ENCODE results near the gene PARM1. TPM values are rescaled to one million over a fixed set of nuclear protein-coding genes. Genes with fewer than 3 reads are reported as not detected.

Gene PARM1
- total RNA-seq, 2 experiments from 2014 or later, result not detected

- ChIA-PET POLR2A (no interaction called here), CTCF (no interaction called here)
- H3K27me3 Mint-ChIP-seq, result peaks cover 2% of the 10 kb centered on the region
- no peak for DNase-seq
- no peak overlapping the region for H3K27ac Mint-ChIP-seq
- no peaks in the 10 kb centered on the region for H3K9me3 Mint-ChIP-seq
- intact Hi-C loops (cut with micrococcal nuclease), result no loop called here
- H3K4me1 Mint-ChIP-seq (ENCODE audit: low read depth), result no peaks in the 10 kb centered on the region
- no peaks in the 10 kb centered on the region for H3K36me3 Mint-ChIP-seq
- no peak overlapping the region for H3K4me3 Mint-ChIP-seq
Observed at GRCh38 chr4:75030649-75031235, 97.8 kb downstream of the PARM1 start.

- no peaks in the 10 kb centered on the region for H3K4me1 Mint-ChIP-seq (ENCODE audit: low read depth)
- no peaks in the 10 kb centered on the region for H3K9me3 Mint-ChIP-seq
- POLR2A ChIA-PET, result no interaction called here
- peaks cover 2% of the 10 kb centered on the region for H3K27me3 Mint-ChIP-seq
- intact Hi-C loops (cut with micrococcal nuclease), result no loop called here
- no peak for DNase-seq
- CTCF ChIA-PET, result no interaction called here
- no peak overlapping the region for H3K4me3 Mint-ChIP-seq
- no peaks in the 10 kb centered on the region for H3K36me3 Mint-ChIP-seq
- H3K27ac Mint-ChIP-seq, result no peak overlapping the region
Observed at GRCh38 chr4:75031775-75032174, 98.9 kb downstream of the PARM1 start.

GRCh38 chr4:75034523-75034922 is 101.6 kb downstream of the PARM1 start:
- H3K9me3 Mint-ChIP-seq, result no peaks in the 10 kb centered on the region
- CTCF ChIA-PET, result no interaction called here
- H3K36me3 Mint-ChIP-seq, result no peaks in the 10 kb centered on the region
- POLR2A ChIA-PET, result no interaction called here
- H3K4me1 Mint-ChIP-seq (ENCODE audit: low read depth), result no peaks in the 10 kb centered on the region
- H3K27me3 Mint-ChIP-seq, result no peaks in the 10 kb centered on the region
- intact Hi-C loops (cut with micrococcal nuclease), result no loop called here
- DNase-seq, result no peak
- no peak overlapping the region for H3K4me3 Mint-ChIP-seq
- H3K27ac Mint-ChIP-seq, result no peak overlapping the region

- Mint-ChIP-seq H3K9me3 (no peaks in the 10 kb centered on the region), H3K36me3 (no peaks in the 10 kb centered on the region), H3K4me1 (ENCODE audit: low read depth) (no peaks in the 10 kb centered on the region), H3K4me3 (no peak overlapping the region), H3K27me3 (no peaks in the 10 kb centered on the region), H3K27ac (no peak overlapping the region)
- no peak for DNase-seq
- ChIA-PET CTCF (no interaction called here), POLR2A (no interaction called here)
- intact Hi-C loops (cut with micrococcal nuclease), result no loop called here
Observed at GRCh38 chr4:75035321-75035720, 102.4 kb downstream of the PARM1 start.

- Mint-ChIP-seq H3K36me3 (no peaks in the 10 kb centered on the region), H3K9me3 (no peaks in the 10 kb centered on the region), H3K27me3 (no peaks in the 10 kb centered on the region), H3K27ac (no peak overlapping the region), H3K4me1 (ENCODE audit: low read depth) (no peaks in the 10 kb centered on the region), H3K4me3 (no peak overlapping the region)
- no peak for DNase-seq
- intact Hi-C loops (cut with micrococcal nuclease), result no loop called here
- CTCF ChIA-PET, result no interaction called here
- POLR2A ChIA-PET, result no interaction called here
Observed at GRCh38 chr4:75036046-75036830, 103.3 kb downstream of the PARM1 start.

- DNase-seq, result no peak
- H3K36me3 Mint-ChIP-seq, result no peaks in the 10 kb centered on the region
- H3K27me3 Mint-ChIP-seq, result no peaks in the 10 kb centered on the region
- no peaks in the 10 kb centered on the region for H3K4me1 Mint-ChIP-seq (ENCODE audit: low read depth)
- H3K27ac Mint-ChIP-seq, result no peak overlapping the region
- intact Hi-C loops (cut with micrococcal nuclease), result no loop called here
- no peak overlapping the region for H3K4me3 Mint-ChIP-seq
- ChIA-PET CTCF (no interaction called here), POLR2A (no interaction called here)
- H3K9me3 Mint-ChIP-seq, result peaks cover 3% of the 10 kb centered on the region
Observed at GRCh38 chr4:75037252-75037651, 104.3 kb downstream of the PARM1 start.

GRCh38 chr4:75038376-75038775 is 105.5 kb downstream of the PARM1 start:
- Mint-ChIP-seq H3K36me3 (no peaks in the 10 kb centered on the region), H3K27me3 (no peaks in the 10 kb centered on the region), H3K4me1 (ENCODE audit: low read depth) (no peaks in the 10 kb centered on the region), H3K4me3 (no peak overlapping the region), H3K27ac (no peak overlapping the region), H3K9me3 (peaks cover 3% of the 10 kb centered on the region)
- DNase-seq, result no peak
- intact Hi-C loops (cut with micrococcal nuclease), result no loop called here
- POLR2A ChIA-PET, result no interaction called here
- CTCF ChIA-PET, result no interaction called here

- Mint-ChIP-seq H3K4me3 (no peak overlapping the region), H3K4me1 (ENCODE audit: low read depth) (no peaks in the 10 kb centered on the region), H3K9me3 (peaks cover 3% of the 10 kb centered on the region), H3K36me3 (no peaks in the 10 kb centered on the region), H3K27me3 (no peaks in the 10 kb centered on the region), H3K27ac (no peak overlapping the region)
- ChIA-PET CTCF (no interaction called here), POLR2A (no interaction called here)
- no peak for DNase-seq
- intact Hi-C loops (cut with micrococcal nuclease), result no loop called here
Observed at GRCh38 chr4:75040703-75041102, 107.8 kb downstream of the PARM1 start.

- Mint-ChIP-seq H3K9me3 (peaks cover 3% of the 10 kb centered on the region), H3K27me3 (no peaks in the 10 kb centered on the region), H3K4me3 (no peak overlapping the region), H3K4me1 (ENCODE audit: low read depth) (no peaks in the 10 kb centered on the region), H3K36me3 (no peaks in the 10 kb centered on the region), H3K27ac (no peak overlapping the region)
- POLR2A ChIA-PET, result no interaction called here
- DNase-seq, result no peak
- CTCF ChIA-PET, result no interaction called here
- intact Hi-C loops (cut with micrococcal nuclease), result no loop called here
Observed at GRCh38 chr4:75042601-75043208, 109.8 kb downstream of the PARM1 start.

GRCh38 chr4:75046226-75046625 is 113.3 kb downstream of the PARM1 start:
- DNase-seq, result no peak
- H3K4me3 Mint-ChIP-seq, result no peak overlapping the region
- no peaks in the 10 kb centered on the region for H3K4me1 Mint-ChIP-seq (ENCODE audit: low read depth)
- intact Hi-C loops (cut with micrococcal nuclease), result no loop called here
- H3K36me3 Mint-ChIP-seq, result no peaks in the 10 kb centered on the region
- H3K27ac Mint-ChIP-seq, result no peak overlapping the region
- ChIA-PET CTCF (no interaction called here), POLR2A (no interaction called here)
- H3K27me3 Mint-ChIP-seq, result no peaks in the 10 kb centered on the region
- peaks cover 3% of the 10 kb centered on the region for H3K9me3 Mint-ChIP-seq

- Mint-ChIP-seq H3K27ac (no peak overlapping the region), H3K36me3 (no peaks in the 10 kb centered on the region), H3K4me3 (no peak overlapping the region), H3K27me3 (peaks cover under 1% of the 10 kb centered on the region), H3K9me3 (peaks cover under 1% of the 10 kb centered on the region), H3K4me1 (ENCODE audit: low read depth) (no peaks in the 10 kb centered on the region)
- intact Hi-C loops (cut with micrococcal nuclease), result no loop called here
- CTCF ChIA-PET, result no interaction called here
- POLR2A ChIA-PET, result no interaction called here
- no peak for DNase-seq
Observed at GRCh38 chr4:75046641-75047040, 113.7 kb downstream of the PARM1 start.

- CTCF ChIA-PET, result no interaction called here
- no peaks in the 10 kb centered on the region for H3K9me3 Mint-ChIP-seq
- intact Hi-C loops (cut with micrococcal nuclease), result no loop called here
- POLR2A ChIA-PET, result no interaction called here
- H3K36me3 Mint-ChIP-seq, result no peaks in the 10 kb centered on the region
- DNase-seq, result no peak
- H3K27ac Mint-ChIP-seq, result no peak overlapping the region
- no peaks in the 10 kb centered on the region for H3K4me1 Mint-ChIP-seq (ENCODE audit: low read depth)
- H3K4me3 Mint-ChIP-seq, result no peak overlapping the region
- peaks cover 2% of the 10 kb centered on the region for H3K27me3 Mint-ChIP-seq
Observed at GRCh38 chr4:75048208-75048879, 115.4 kb downstream of the PARM1 start.

GRCh38 chr4:75051431-75051830 is 118.5 kb downstream of the PARM1 start:
- intact Hi-C loops (cut with micrococcal nuclease), result no loop called here
- Mint-ChIP-seq H3K27me3 (peaks cover 2% of the 10 kb centered on the region), H3K36me3 (no peaks in the 10 kb centered on the region), H3K9me3 (no peaks in the 10 kb centered on the region), H3K4me1 (ENCODE audit: low read depth) (no peaks in the 10 kb centered on the region), H3K4me3 (no peak overlapping the region), H3K27ac (no peak overlapping the region)
- CTCF ChIA-PET, result no interaction called here
- DNase-seq, result no peak
- POLR2A ChIA-PET, result no interaction called here
